ENCODE results near the gene TXNRD2.
A peak's percentile ranks its signal among the peaks of the same experiment; 100 is the strongest.
"Not testable (repeated sequence)": the region's sequence is repeated elsewhere in the genome, so short reads cannot be mapped to it uniquely, and the experiment has no call there.

TXNRD2 gene

GRCh38 chr22:19919701-19920363 is 21.8 kb downstream of the TXNRD2 start:
- DNase-seq, result no peak

GRCh38 chr22:19918332-19919106 is 23.1 kb downstream of the TXNRD2 start:
- no peak for DNase-seq

GRCh38 chr22:19917389-19918138 is 24.1 kb downstream of the TXNRD2 start:
- no peak for DNase-seq

- no peak for DNase-seq
These were observed 24.7 kb downstream of the TXNRD2 start for GRCh38 chr22:19916941-19917340.

GRCh38 chr22:19916006-19916405 is 25.6 kb downstream of the TXNRD2 start:
- DNase-seq, result no peak

- no peak for DNase-seq
These were observed 26.2 kb downstream of the TXNRD2 start for GRCh38 chr22:19915287-19915954.

- no peak for DNase-seq
These were observed 27.2 kb downstream of the TXNRD2 start for GRCh38 chr22:19914201-19914943.

GRCh38 chr22:19913337-19913936 is 28.2 kb downstream of the TXNRD2 start:
- DNase-seq, result no peak

- DNase-seq, result no peak
These were observed 29.2 kb downstream of the TXNRD2 start for GRCh38 chr22:19912271-19912999.

GRCh38 chr22:19911540-19912270 is 29.9 kb downstream of the TXNRD2 start:
- no peak for DNase-seq

GRCh38 chr22:19910180-19910744 is 31.4 kb downstream of the TXNRD2 start:
- DNase-seq, result no peak

- peak; percentile 82 for DNase-seq
These were observed 32.1 kb downstream of the TXNRD2 start for GRCh38 chr22:19909350-19910179.

GRCh38 chr22:19907902-19908301 is 33.7 kb downstream of the TXNRD2 start:
- not testable (repeated sequence) for DNase-seq

GRCh38 chr22:19906864-19907263 is 34.8 kb downstream of the TXNRD2 start:
- DNase-seq, result not testable (repeated sequence)

- DNase-seq, result no peak
These were observed 36.0 kb downstream of the TXNRD2 start for GRCh38 chr22:19905347-19906276.

GRCh38 chr22:19904935-19905334 is 36.7 kb downstream of the TXNRD2 start:
- DNase-seq, result no peak

GRCh38 chr22:19904174-19904856 is 37.3 kb downstream of the TXNRD2 start:
- DNase-seq, result no peak
